ENCODE data around the gene FGFR1OP2.
"Not testable (repeated sequence)": the region's sequence is repeated elsewhere in the genome, so short reads cannot be mapped to it uniquely, and the experiment has no call there.

The FGFR1OP2 gene

GRCh38 chr12:26948309-26948708 lies 10.0 kb downstream of the FGFR1OP2 start:
- DNase-seq: no peak

- DNase-seq: no peak
These were observed 15.2 kb downstream of the FGFR1OP2 start for GRCh38 chr12:26953447-26953846.

- no peak for DNase-seq
These were observed 15.8 kb downstream of the FGFR1OP2 start for GRCh38 chr12:26954027-26954426.

- DNase-seq: not testable (repeated sequence)
These were observed 23.1 kb downstream of the FGFR1OP2 start for GRCh38 chr12:26961391-26961790.

- no peak for DNase-seq
These were observed 23.5 kb downstream of the FGFR1OP2 start for GRCh38 chr12:26961803-26962202.

- DNase-seq: no peak
These were observed 25.1 kb downstream of the FGFR1OP2 start for GRCh38 chr12:26963413-26963812.

- no peak for DNase-seq
These were observed 28.6 kb downstream of the FGFR1OP2 start for GRCh38 chr12:26966842-26967241.

GRCh38 chr12:26970136-26970535 lies 31.9 kb downstream of the FGFR1OP2 start:
- no peak for DNase-seq

- no peak for DNase-seq
These were observed 33.7 kb downstream of the FGFR1OP2 start for GRCh38 chr12:26971963-26972362.

GRCh38 chr12:26976687-26977086 lies 38.4 kb downstream of the FGFR1OP2 start:
- DNase-seq: no peak

GRCh38 chr12:26978801-26979200 lies 40.5 kb downstream of the FGFR1OP2 start:
- DNase-seq: no peak

- DNase-seq: no peak
These were observed 41.5 kb downstream of the FGFR1OP2 start for GRCh38 chr12:26979733-26980132.

GRCh38 chr12:26982866-26983265 lies 44.6 kb downstream of the FGFR1OP2 start:
- no peak for DNase-seq

- DNase-seq: no peak
These were observed 49.6 kb downstream of the FGFR1OP2 start for GRCh38 chr12:26987634-26988424.

GRCh38 chr12:26988703-26989102 lies 50.4 kb downstream of the FGFR1OP2 start:
- DNase-seq: no peak

- no peak for DNase-seq
These were observed 51.6 kb downstream of the FGFR1OP2 start for GRCh38 chr12:26989873-26990272.

- no peak for DNase-seq
These were observed 53.6 kb downstream of the FGFR1OP2 start for GRCh38 chr12:26991826-26992225.

GRCh38 chr12:26994109-26994508 lies 55.8 kb downstream of the FGFR1OP2 start:
- DNase-seq: no peak

GRCh38 chr12:26995706-26996105 lies 57.4 kb downstream of the FGFR1OP2 start:
- DNase-seq: no peak

GRCh38 chr12:26997003-26997402 lies 58.7 kb downstream of the FGFR1OP2 start:
- no peak for DNase-seq

GRCh38 chr12:27000961-27001360 lies 62.7 kb downstream of the FGFR1OP2 start:
- no peak for DNase-seq

GRCh38 chr12:27001663-27002062 lies 63.4 kb downstream of the FGFR1OP2 start:
- no peak for DNase-seq

- no peak for DNase-seq
These were observed 63.9 kb downstream of the FGFR1OP2 start for GRCh38 chr12:27002141-27002540.

GRCh38 chr12:27003421-27004381 lies 65.4 kb downstream of the FGFR1OP2 start:
- no peak for DNase-seq
